GM12892 (cell line): ENCODE results near the gene GSTA5.

ENCODE experiments used
- POLR2A ChIP-seq: IDR thresholded peaks from 2 replicates; pipeline ENCODE4 v1.6.1; 2011; ENCODE audit warnings: low read depth, low read length, control low read depth
- POLR2AphosphoS5 ChIP-seq: IDR thresholded peaks from 2 replicates; pipeline ENCODE4 v1.6.1; 2011; ENCODE audit warnings: low read depth, low read length, control low read depth

DNA sequence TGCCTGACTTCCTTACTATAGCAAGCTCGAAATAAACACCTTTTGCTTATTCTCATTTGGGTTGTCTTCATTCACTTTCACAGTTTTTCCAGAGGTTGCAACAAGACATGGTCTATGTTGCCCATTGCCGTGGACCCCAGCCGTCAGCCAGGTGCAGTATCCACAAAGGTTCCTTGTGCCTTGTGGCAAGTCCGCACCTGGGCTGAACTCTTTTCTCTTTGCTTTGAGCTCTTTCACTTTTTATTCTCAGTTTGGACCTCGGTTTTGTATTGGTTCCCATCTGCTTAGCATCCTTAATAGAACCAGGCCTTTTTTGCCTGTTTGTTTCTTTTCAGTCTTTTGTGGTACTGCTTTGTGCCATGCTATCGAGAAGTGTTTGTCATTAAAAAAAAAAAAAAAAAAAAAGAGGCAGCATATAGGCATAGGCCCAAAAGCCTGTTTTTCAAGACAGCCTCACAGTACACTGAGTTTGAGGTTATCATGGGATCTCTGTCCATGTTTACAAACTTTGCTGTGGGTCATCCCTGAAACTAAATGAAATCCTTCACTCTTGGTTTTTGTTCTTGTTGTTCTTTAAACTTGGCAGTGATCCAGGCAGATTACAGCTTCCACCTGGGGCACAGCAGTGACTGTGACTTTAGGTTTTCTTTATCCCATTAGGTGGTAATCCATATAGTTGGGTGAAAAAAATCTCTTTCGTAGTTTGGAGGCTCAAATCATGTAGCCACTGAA lies 35.6 kb upstream of the GSTA5 start:
- no peak for TF ChIP-seq POLR2A
- TF ChIP-seq POLR2AphosphoS5 = no peak
